CD4-positive, alpha-beta T cell treated with Interferon gamma for 1 hour (primary cell): ENCODE results near the gene LDB2.
A peak's percentile ranks its signal among the peaks of the same experiment; 100 is the strongest.
"Not testable (repeated sequence)": the region's sequence is repeated elsewhere in the genome, so short reads cannot be mapped to it uniquely, and the experiment has no call there.

Experiments used
- DNase-seq: peaks from one replicate; pipeline ENCODE4 v3.0.0-alpha.2; 2020

LDB2 gene

GRCh38 chr4:16897991-16898827 is at the start of gene LDB2:
Gene LDB2, minus strand, starts transcription at chr4:16898645.
- no peak for DNase-seq

- DNase-seq, result no peak
Observed at GRCh38 chr4:16942491-16942890, 44.0 kb upstream of the LDB2 start.

- no peak for DNase-seq
Observed at GRCh38 chr4:16939178-16939577, 40.7 kb upstream of the LDB2 start.

- DNase-seq, result no peak
Observed at GRCh38 chr4:16938512-16939040, 40.1 kb upstream of the LDB2 start.

- DNase-seq, result no peak
Observed at GRCh38 chr4:16931339-16932305, 33.2 kb upstream of the LDB2 start.

GRCh38 chr4:16926214-16926613 is 27.8 kb upstream of the LDB2 start:
- no peak for DNase-seq

GRCh38 chr4:16918716-16919115 is 20.3 kb upstream of the LDB2 start:
- not testable (repeated sequence) for DNase-seq

GRCh38 chr4:16916719-16917337 is 18.4 kb upstream of the LDB2 start:
- peak; percentile 54 for DNase-seq

- no peak for DNase-seq
Observed at GRCh38 chr4:16916031-16916430, 17.6 kb upstream of the LDB2 start.

- no peak for DNase-seq
Observed at GRCh38 chr4:16914208-16914607, 15.8 kb upstream of the LDB2 start.

GRCh38 chr4:16912896-16913295 is 14.5 kb upstream of the LDB2 start:
- DNase-seq, result no peak

GRCh38 chr4:16909281-16909680 is 10.8 kb upstream of the LDB2 start:
- DNase-seq, result no peak

GRCh38 chr4:16908377-16909021 is 10.1 kb upstream of the LDB2 start:
- DNase-seq, result no peak

GRCh38 chr4:16900325-16900724 is 1.9 kb upstream of the LDB2 start:
- no peak for DNase-seq

- DNase-seq, result no peak
Observed at GRCh38 chr4:16896881-16897750, 1.3 kb downstream of the LDB2 start.

GRCh38 chr4:16894406-16894805 is 4.0 kb downstream of the LDB2 start:
- no peak for DNase-seq

- DNase-seq, result no peak
Observed at GRCh38 chr4:16893141-16893651, 5.2 kb downstream of the LDB2 start.

GRCh38 chr4:16890651-16891050 is 7.8 kb downstream of the LDB2 start:
- DNase-seq, result no peak

- no peak for DNase-seq
Observed at GRCh38 chr4:16889945-16890344, 8.5 kb downstream of the LDB2 start.

GRCh38 chr4:16887887-16888286 is 10.6 kb downstream of the LDB2 start:
- no peak for DNase-seq
